ENCODE measurements around the gene LAMA1.
"Not testable (repeated sequence)": the region's sequence is repeated elsewhere in the genome, so short reads cannot be mapped to it uniquely, and the experiment has no call there.

Gene LAMA1

DNA sequence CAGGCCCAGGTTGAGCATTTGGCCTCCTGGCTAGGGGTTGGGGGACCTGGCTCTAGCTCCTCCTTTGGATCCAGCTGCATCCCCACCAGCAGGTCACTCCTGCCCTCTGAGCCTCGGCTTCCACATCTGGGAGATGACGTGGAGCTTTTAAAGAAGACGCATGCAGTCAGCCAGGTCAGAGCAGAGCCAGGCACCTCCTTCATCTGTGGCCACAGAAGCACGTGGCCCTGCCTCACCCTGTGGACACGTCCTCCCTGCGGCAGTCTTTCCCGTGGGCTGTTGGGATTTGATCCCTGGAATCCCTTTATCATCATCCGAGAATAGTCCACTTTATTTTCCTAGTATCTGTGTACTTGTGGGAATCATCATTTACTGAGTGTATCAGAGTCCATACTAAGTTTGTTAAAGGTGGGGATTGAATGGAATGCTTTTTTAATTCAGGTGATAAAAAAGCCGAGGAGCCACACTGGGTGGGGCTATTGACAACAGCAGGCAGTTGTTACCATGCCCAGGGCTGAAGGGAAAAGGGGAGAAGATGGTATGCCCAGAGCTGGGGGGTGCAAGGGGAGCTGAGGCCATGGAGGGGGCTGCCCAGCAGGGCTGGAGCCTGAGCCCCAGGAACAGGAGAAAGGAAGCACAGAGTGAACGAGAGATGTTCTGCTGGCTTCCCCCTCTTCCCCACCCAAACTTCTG lies 170.1 kb downstream of the LAMA1 start:
- no peak for FAIRE-seq

DNA sequence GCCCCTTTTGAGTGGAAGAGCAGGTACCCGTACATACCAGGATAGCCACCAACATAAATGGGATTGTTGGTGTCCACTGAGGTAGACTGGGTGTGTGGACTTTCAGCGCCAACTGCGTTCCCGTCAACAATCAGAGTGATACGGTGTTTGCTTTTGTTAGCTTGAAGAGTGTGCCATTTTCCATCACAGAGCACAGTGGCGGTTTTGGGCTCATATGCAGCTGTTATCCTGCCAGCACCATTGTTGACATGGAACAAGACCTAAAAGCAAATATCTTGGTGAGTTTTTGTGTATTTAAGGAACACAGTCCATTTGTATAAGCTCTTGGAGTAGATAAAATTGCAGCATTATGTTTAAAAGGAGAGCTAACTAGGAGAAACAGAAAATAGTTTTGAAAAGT lies 174.5 kb downstream of the LAMA1 start:
- no peak for FAIRE-seq

DNA sequence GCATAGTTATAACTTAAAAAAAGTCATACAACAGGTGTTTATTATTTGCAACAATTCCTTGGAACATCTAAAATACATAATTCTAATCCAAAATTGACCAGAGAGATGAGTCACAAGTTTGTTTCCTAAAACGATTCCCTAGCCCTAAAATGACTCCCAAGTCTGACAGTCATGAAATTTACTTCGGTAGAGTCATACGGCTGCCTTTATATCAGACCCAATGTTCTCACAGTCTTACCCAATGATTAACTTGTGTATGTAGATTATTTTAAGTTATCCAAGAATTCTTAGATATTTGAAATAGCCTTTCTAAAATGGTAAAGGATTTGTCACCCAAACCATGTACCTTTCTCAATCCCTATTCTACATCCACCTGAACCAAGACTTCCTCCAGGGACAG lies 174.9 kb downstream of the LAMA1 start:
- no peak for FAIRE-seq

DNA sequence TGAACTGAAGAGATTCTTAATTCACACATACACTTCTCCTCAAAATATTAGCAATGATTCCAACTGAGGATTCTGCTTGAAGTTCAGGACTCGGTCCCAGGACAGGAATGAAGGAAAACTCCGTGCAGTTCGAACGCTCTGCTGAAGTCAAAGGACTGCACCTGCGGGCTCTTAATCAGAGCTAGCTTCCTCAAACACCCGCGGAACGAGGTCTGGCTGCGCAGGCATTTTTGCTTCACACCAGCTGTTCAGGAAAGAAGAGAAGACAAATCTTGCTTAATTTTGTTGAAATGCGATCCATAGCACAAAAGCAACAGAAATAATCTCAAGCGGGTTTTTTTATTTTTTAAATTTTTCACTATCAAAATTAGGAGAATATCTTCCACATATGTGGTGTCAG lies 175.6 kb downstream of the LAMA1 start:
- no peak for FAIRE-seq

DNA sequence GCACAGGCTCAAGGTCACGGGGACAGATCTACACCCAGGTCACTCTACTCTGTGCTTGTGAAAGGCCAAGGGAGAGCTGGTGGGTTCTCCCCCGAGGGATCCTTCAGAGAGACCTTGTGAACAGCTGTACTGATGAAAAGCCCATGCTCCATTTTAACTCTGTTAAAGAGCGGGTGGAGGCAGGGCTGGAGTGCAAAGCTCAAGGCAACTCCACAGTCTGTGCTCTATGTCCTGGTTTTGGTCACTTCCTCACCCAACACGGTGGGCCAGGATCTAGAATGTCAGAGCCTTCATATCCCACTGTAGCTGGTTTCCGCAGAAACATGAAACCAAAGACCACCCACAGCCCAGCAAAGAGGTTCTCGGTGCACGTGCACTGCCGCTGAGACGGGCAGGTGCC lies 177.1 kb downstream of the LAMA1 start:
- FAIRE-seq: no peak

DNA sequence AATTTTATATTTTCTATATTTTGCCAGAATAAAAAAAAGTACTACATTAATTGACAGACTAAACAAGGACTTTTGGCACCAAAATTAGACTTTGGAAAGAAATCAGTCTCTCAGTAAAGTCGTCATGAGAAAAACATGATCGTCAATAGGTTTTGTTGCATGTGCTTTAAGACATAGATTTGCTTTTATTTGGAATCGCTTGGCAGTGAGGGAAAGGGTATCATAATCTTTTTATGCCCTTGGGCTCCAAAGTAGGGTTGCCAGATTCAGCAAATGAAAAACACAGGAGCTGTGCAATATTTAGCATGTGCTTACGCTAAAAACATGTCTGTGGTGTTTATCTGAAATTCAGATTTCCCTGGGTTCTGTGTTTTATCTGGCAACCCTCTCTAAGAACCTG lies 177.6 kb downstream of the LAMA1 start:
- no peak for FAIRE-seq

DNA sequence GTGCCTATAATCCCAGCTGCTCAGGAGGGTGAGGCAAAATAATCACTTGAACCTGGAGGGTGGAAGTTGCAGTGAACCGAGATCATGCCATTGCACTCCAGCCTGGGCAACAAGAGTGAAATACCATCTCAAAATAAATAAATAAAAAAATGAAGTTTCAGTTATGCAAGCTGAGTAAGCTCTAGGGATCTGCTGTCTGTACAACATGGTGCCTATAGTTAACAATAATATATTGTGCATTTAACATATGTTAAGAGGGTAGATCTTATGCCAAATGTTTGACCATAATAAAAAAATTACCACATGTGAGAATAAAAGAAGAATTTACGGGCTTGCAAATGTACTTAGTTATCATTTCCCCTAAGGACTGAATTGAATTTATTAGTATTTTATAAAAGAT lies 179.2 kb downstream of the LAMA1 start:
- not testable (repeated sequence) for FAIRE-seq

DNA sequence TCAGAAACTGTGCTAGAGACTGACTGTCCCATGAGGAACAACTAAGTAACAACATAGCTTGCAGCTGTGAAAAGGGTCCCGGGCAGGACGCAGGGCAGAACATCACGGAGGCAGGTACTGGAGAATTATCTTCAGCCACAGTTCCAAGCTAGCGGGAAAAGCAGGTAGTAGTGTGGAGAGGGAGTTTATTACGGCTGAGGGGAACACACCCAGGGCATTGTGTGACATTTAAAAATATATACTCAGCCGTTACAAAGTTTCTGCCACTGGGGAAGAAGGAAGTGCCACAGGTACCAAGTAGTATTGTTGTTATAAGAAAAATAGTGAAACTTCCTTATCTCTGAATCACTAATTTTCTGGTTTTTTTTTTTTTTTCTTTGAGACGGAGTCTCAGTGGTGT lies 179.6 kb downstream of the LAMA1 start:
- no peak for FAIRE-seq

DNA sequence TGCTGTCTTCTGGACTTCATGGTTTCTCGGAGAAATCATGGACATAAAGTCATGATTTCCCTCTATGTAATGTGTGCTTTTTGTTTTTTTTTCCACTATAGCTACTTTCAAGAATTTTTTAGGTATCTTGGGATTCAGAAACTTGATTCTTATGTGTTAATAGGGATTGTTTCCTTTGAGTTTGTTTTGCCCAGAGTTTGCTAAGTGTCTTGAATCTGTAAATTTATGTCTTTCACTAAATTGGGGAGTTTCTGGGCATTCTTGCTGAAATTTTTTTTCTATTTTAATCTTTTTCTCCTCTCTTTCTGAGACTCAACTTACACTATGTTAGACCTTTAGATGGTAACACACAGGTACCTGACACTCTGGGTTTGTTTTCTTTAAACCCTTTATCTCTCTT lies 182.7 kb downstream of the LAMA1 start:
- FAIRE-seq: no peak

DNA sequence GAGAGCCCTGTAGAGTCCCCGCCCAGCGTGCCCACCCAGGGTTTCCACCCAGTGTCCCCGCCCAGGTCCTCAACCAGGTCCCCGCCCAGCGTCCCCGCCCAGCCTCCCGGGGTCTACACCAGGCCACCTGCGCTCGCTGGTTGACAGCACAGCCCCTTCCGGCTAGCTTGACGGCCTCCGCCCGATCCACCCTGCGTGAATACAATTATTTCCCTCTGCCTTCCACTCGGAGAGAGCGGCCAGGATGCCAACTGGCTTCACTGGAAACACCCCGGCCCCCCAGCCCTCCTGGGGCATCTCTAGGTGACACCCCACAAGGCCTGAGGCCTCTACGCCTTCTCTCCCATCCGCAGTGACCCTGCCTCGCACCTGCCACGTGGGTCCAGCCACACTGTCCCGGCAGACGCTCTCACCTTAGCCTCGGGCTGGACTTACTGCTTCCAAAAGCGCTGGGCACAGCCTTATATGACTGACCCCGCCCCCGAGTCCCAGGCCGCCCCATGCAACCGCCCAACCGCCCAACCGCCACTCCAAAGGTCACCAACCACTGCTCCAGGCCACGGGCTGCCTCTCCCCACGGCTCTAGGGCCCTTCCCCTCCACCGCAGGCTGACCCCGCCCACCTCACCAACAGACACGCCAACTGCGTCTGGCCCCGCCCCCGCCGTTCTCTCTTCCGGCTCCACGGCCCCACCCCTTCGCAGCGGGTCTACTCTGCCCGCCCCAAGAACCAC lies 188.1 kb downstream of the LAMA1 start:
- no peak for FAIRE-seq

DNA sequence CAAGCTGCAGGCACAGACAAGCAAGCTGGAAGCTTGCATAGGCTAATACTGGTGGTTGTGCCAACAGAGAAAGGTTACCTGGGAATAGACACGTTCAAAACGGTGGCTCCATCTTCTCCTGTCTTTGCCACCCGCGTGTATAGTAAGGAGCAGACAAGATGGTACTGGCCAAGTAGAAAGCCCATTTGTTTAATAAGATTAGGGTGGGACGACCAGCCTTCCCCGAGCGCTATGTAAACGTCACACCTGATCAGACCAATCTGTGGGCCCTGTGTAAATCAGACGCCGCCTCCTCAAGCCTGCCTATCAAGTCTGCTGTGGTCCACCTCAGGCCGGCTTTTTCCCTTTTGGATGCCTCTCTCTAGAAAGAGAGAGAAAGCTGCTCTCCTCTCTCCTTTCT lies 189.2 kb downstream of the LAMA1 start:
- no peak for FAIRE-seq

DNA sequence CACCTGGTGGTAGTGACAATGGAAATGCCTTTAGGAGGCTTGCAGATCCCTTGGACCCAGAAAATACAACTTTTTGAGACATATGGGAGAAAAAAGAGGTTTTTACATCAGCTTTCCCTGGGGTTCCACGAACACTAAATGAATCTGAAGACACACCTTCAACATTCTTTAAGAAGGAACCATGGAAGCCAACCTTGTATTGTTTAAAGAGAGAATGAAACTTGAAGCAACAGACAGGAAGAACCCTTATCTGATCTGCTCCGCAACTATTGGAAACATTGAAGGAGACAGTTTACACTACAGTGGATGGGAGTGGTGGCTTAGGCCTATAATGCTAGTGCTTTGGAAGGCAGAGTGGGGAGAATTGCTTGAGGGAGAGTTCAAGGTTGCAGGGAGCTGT lies 190.4 kb downstream of the LAMA1 start:
- FAIRE-seq: no peak

DNA sequence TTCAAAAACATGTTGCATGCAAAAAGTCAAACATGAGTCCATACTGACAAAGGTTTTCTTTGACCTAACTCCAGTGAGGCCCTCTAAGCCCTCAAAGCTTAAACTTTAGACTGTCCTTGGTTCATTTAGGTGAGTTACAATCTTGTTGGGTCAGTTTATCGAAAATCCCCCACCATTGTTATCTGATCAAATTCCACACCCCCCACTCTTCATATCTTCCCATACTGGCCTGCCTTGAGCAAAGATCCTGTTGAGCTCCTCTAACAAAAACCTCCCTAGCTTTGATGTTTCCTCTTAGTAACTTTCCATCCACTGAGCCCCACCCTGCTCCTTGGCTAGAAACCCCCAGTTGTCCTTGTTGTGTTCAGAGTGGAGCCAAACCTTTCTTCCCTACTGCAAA lies 194.4 kb downstream of the LAMA1 start:
- FAIRE-seq: no peak

DNA sequence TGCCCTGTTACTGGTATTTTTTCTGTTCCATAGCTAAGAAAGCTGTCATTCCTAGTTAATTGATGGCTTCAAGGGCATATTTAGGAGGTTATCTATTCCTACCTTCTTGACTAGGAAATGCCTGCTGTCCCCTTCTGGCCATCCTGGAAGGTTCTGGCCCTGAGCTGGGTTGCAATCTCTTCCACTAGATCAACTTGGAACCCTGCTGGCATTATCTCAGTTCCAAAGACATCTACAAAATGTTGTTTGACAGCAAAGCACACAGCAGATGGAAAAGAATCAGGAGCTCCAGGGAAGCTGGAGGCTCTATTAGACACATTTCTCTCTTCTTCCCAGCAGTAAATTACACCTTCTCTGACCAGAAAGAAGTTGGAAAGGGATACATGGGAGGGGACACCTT lies 196.0 kb downstream of the LAMA1 start:
- FAIRE-seq: no peak

DNA sequence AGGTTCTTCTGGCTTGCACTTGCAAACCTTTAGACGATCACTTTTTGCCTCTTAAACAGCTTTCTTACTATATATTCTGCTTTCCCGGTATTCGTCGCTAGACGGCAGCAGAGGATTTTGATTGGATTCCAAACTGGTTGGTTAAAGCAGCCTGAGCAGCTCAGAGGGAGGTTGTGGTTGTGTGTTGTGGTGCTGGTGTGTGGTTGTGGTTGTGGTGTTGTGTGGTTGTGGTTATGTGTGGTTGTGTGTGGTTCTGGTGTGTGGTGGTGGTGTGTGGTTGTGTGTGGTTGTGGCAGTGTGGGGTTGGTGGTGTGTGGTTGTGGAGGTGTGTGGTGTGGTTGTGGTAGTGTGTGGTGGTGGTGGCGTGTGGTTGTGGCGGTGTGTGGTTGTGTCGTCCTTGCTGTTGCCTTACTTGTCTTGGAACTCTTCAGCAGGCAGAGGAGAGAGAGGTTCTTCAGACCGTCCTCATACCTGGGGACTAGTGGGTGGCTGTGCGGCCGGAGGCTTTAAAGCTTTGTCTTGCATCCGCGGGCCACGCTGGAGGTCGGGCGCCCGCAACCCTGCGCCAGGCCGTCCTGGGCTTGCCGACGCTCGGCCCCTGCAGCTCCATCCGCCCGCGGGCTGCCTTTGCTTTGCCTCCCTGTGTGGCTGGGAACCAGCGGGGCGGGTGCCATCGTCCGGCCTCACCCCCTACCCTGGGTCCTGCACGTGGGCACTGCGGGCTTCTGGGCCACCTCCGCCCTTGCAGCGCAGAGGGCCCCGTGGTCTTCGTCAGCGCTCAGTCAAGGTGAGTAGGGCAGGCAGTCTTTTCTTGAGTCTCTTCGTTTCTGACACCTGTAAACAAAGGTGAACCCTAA lies 197.3 kb downstream of the LAMA1 start:
- FAIRE-seq: peak; percentile 83

DNA sequence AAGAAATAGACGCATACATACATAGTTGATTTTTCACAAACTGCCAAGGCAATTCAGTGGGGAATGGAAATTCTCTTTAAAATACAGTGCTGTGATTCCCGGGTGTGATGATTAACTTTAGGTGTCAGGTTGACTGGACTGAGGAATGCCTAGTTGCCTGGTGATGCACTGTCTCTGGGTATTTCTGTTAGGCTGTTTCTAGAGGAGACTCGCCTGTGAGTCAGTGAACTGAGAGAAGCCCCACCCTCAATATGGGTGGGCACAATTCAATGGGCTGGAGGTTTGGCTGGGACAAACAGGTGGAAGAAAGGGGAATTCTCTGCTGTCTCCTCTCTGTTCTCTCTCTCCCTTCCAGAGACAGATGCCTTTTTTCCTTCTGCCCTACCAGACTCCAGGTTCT lies 200.5 kb downstream of the LAMA1 start:
- FAIRE-seq: no peak

DNA sequence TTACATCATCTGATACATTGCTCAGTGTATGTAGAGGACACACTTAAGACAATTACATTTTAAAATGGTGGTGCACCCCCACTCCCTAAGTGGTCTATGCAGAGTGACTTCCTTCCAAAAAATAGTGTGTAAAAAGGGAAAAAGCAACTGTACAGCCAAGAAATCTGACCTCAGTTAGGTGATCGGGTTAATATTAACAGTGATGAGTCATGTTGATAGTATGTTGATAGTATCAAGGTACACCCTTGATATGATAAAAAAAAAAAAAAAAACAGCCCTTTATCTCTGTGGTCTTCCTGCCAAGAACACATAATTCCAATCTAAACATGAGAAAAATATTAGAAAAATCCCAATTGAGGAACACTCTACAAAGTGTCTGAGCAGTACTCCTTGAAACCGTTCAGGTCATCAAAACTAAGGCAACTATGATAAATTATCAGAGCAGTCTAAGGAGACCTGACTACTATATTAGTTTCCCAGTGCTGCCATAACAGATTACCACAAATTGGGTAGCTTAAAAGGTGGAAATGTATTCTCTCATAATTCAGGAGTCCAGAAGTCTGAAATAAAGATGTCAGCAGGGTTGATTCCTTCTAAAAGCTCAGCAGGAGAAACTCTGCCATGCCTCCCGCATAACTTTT lies 216.2 kb downstream of the LAMA1 start:
- FAIRE-seq: no peak

DNA sequence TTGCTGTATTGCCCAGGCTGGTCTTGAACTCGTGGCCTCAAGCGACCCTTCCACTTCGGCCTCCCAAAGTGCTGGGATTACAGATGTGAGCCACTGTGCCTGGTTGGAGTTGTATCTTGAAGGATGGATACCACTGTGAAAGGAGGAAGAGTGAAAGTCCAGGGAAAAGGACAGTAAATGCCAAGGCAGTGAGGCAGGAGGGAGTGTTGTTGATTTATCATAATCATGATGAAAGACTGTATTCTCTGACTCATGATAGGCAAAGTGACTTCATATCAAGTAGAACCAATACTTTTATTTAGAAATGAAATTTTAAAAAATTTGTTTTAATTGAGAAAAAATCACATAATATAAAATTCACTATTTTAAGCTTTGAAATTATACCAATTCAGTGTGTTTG lies 225.8 kb downstream of the LAMA1 start:
- no peak for FAIRE-seq
